Stimulated activated CD8-positive, alpha-beta memory T cell treated with anti-CD3 and anti-CD28 coated beads, Interleukin-2, amount 100 ng/mL, for 1 hour (primary cell): ENCODE measurements around the gene RALGAPA2.

ENCODE experiments used
- DNase-seq, 2 donors: peaks; one replicate each; pipeline ENCODE4 v3.0.0-alpha.2; 2020; ENCODE audit warnings: low read depth in 2 of 2

RALGAPA2 gene

GRCh38 chr20:20578838-20579237, 133.6 kb downstream of the RALGAPA2 start:
- DNase-seq: no peak

- no peak for DNase-seq
Measured at GRCh38 chr20:20573797-20574196, 138.6 kb downstream of the RALGAPA2 start.

- no peak for DNase-seq
Measured at GRCh38 chr20:20571068-20571780, 141.2 kb downstream of the RALGAPA2 start.

- no peak for DNase-seq
Measured at GRCh38 chr20:20568604-20569205, 143.7 kb downstream of the RALGAPA2 start.

GRCh38 chr20:20567712-20568111, 144.7 kb downstream of the RALGAPA2 start:
- DNase-seq: no peak

- DNase-seq: no peak
Measured at GRCh38 chr20:20566516-20566915, 145.9 kb downstream of the RALGAPA2 start.

- DNase-seq: no peak
Measured at GRCh38 chr20:20564279-20564678, 148.2 kb downstream of the RALGAPA2 start.

- no peak for DNase-seq
Measured at GRCh38 chr20:20562507-20562906, 149.9 kb downstream of the RALGAPA2 start.

- no peak for DNase-seq
Measured at GRCh38 chr20:20561841-20562240, 150.6 kb downstream of the RALGAPA2 start.

- DNase-seq: no peak
Measured at GRCh38 chr20:20561172-20561571, 151.3 kb downstream of the RALGAPA2 start.

- DNase-seq: no peak
Measured at GRCh38 chr20:20557406-20557805, 155.0 kb downstream of the RALGAPA2 start.

- DNase-seq: no peak
Measured at GRCh38 chr20:20555838-20556237, 156.6 kb downstream of the RALGAPA2 start.

GRCh38 chr20:20554951-20555350, 157.5 kb downstream of the RALGAPA2 start:
- no peak for DNase-seq

GRCh38 chr20:20553541-20553940, 158.9 kb downstream of the RALGAPA2 start:
- DNase-seq: no peak

GRCh38 chr20:20552076-20552475, 160.4 kb downstream of the RALGAPA2 start:
- no peak for DNase-seq

GRCh38 chr20:20551409-20551808, 161.0 kb downstream of the RALGAPA2 start:
- DNase-seq: no peak

- DNase-seq: no peak
Measured at GRCh38 chr20:20549704-20550103, 162.7 kb downstream of the RALGAPA2 start.

- DNase-seq: no peak
Measured at GRCh38 chr20:20549267-20549612, 163.2 kb downstream of the RALGAPA2 start.

GRCh38 chr20:20548527-20549266, 163.7 kb downstream of the RALGAPA2 start:
- DNase-seq: no peak

GRCh38 chr20:20547876-20548266, 164.6 kb downstream of the RALGAPA2 start:
- DNase-seq: no peak

GRCh38 chr20:20547221-20547875, 165.1 kb downstream of the RALGAPA2 start:
- DNase-seq: no peak

GRCh38 chr20:20546402-20546801, 166.0 kb downstream of the RALGAPA2 start:
- no peak for DNase-seq
